Activated T-helper 1 cell treated with anti-CD3 and anti-CD28 coated beads, Interleukin-2, amount 50 U/mL, for 16 hours (primary cell): ENCODE results near the gene MEF2C.

Source experiments
- DNase-seq, 2 donors: peaks; one replicate each; pipeline ENCODE4 v3.0.0-alpha.2; 2020; ENCODE audit warnings: low read depth in 1 of 2, low spot score in 1 of 2

The MEF2C gene

DNA sequence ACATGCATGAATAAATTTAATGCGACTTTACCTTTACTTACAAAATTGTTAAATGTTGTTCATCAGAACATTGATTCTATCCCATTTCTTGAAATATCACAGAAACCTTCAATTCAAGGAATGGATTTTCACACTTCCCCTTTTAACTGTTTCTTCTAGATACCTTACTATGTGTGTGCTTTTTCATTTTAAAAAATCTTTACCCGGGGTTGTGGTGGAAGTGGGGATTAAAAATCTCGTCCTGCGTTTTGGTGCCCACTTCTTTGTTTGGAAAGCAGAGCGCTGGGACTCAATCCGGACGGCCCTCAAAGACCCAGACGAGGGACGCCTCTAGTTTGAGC, 5.8 kb upstream of the MEF2C start:
- DNase-seq = no peak

- no peak for DNase-seq
Measured at GRCh38 chr5:88888291-88888690, 5.3 kb upstream of the MEF2C start.

DNA sequence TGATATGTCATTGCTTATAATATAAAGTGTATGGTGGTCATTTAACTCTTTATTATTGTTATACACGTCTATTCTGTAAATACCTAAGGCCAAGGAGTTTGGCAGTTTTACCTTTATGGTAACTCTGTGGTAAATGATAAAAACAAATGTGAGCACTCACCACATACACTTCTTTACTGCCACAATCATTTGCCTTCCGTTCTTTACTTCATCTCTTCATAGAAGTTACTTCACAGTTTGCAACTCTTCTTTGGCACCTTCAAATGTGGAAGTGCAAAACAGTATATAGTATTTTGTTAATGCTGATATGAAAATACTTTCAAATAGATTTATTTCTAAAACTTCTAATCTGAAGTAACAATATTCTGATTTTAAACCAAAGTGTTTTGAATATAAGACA, 4.4 kb upstream of the MEF2C start:
- no peak for DNase-seq

GRCh38 chr5:88886746-88887341, 3.9 kb upstream of the MEF2C start:
- DNase-seq = no peak

GRCh38 chr5:88886252-88886651, 3.3 kb upstream of the MEF2C start:
- no peak for DNase-seq

DNA sequence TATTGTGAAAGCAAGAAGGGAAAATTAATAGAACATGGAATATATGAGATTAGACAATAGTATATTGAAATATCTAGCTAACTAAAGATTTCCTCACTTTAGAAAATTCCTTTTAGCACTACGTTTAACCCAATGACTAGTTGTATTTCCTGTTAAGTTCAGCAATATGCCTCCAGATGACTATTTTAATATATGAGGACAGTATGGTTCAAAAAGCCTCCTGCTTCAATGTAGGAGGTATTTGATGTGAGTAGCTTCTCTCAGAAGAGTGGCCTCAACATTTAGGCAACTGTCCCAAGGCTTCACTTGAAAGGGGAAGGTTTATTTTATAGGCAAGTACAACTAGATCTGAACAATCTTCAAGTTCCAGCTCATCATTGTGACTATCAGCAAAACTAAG, 2.0 kb upstream of the MEF2C start:
- no peak for DNase-seq

GRCh38 chr5:88884608-88884877, 1.6 kb upstream of the MEF2C start:
- DNase-seq = no peak

- no peak for DNase-seq
Measured at GRCh38 chr5:88883836-88884607, 1.0 kb upstream of the MEF2C start.

- DNase-seq = no peak
Measured at GRCh38 chr5:88882276-88883038, 527 bp downstream of the MEF2C start.

DNA sequence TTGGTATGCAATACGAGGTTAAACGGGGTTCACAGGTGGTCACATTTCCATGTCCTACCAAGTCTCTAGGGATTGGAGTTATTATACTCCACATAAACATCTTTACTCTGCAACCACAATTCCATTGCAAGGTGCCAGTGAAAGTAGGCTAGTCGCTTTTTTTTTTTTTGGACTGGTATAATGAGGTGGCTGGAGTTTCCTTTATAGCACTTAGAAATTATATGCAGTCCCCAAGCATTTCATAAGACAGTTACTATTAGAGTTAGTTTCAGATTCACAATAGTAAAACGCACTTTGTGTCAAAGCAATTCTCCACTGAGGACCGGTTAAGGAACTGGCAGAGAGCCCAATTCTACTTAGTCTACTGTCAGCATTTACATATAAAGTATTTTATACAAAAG, 1.4 kb downstream of the MEF2C start:
- DNase-seq = no peak

DNA sequence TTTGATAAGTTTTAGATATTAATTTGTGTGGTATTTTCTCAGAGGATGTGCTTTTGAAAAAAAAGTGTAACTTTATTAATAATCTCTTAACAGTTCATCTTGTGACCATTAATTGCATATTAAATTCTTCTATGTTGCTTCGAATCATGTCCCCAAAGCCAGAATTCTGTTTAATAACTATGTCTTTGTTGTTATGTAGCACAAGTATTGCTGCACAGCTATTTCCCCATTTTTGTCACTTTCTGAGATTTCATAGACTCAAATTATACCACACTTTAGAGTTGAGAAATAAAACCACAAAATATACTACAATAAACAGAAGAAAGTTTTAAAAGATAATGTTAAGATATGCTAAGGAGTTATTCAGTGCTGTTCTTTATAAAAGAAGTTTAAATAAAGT, 2.8 kb downstream of the MEF2C start:
- DNase-seq = no peak

- no peak for DNase-seq
Measured at GRCh38 chr5:88879724-88880123, 3.3 kb downstream of the MEF2C start.

DNA sequence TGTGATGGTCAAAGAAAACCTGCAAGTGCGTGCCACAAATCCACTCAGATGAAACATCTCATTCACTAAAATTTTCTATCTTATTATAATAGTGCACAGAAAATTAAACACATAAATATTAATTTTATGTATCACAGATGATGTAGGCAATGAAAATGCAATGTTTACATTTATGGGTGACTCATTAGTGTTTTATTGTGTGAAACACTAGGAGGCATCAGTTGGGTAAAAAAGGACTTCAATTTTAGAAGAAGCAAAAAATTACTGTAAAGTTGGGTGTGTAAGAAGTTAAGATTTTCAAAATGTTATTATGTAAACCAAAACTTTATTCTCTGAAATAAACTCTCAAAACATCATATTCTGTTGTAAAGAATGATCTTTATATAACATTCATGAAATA, 4.0 kb downstream of the MEF2C start:
- DNase-seq = no peak

DNA sequence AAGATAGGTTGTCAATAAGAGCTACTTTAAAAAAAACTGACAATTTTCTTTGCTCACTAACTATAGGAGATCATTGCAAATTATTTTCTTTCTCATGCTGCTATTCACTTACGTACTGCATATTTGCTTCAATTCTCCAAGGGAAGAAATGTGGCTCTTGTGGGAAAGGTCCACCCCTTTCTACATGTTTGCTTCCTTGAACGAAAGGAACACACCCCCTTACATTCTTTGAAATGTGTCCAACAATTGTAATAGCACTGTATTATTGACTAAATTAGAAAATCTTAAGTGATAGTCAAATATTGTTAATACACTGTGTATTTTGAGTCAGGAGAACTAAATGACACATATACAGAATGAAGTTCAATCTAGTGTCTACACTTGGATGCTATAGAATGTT, 5.2 kb downstream of the MEF2C start:
- DNase-seq = no peak

GRCh38 chr5:88876714-88877113, 6.3 kb downstream of the MEF2C start:
- DNase-seq = no peak

GRCh38 chr5:88875341-88876234, 7.4 kb downstream of the MEF2C start:
- DNase-seq = no peak

DNA sequence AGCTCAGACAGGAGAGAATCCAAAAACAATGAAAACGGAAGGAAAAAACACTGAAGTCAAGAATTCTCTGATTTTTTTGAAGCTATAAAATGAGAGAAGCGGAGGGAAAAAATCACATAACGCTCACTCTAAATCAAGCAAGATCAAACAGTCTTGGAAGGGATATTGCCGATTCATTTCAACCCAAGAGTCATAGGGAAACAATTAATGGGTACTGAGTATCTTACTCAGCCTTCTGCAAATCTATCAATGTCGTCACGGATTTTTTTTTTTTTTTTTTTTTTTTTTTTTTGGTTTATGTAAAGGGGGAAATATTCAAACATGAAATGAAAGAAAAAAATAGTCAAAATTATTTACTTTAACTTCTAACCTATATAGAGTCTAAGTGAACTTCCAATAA, 9.5 kb downstream of the MEF2C start:
- no peak for DNase-seq

GRCh38 chr5:88872971-88873370, 10.0 kb downstream of the MEF2C start:
- DNase-seq = no peak

DNA sequence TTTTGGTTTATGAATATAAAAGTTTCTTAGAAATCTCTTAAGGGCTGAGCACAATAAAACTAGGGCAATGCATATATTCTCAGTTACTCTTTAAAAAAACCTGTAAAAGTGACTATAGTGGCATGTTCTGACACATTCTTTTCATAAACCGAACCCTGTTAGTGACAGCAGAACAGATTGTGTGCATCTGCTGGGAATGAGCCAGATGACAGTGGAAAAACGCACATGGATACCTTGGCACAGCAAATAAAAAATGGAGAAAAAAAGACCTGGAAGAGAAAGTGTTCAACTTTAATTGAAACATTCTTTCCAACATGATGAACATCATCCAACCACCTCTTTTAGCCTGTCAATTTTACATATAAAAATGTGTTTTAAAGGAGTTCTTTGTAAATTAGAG, 12.7 kb downstream of the MEF2C start:
- DNase-seq = no peak

DNA sequence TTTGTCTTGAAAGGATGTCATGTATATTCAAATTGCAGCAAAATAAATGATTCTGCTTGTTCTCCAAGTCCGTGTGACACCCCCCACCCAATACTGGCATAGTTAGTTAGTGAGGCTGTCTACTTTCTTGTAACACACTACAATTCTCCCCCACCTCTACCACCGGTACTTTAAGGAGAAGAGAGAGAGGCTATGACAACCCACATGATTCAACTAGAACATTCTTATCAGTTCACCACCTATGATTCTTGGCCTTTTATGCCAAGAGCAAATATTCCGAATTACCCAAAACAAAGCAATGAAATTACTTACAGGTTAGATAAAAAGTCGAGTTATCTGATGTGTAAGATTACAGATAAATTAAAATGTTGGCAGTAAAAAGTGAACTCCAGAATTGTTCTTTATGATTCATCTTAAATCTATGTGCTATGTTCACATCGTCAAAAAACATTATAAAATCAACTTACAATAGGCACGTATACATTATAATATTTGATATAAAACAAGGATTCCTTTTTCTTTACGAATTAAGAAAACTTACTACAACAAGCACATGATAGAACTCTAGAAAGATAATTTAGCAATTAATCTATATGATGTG, 14.4 kb downstream of the MEF2C start:
- DNase-seq = no peak

DNA sequence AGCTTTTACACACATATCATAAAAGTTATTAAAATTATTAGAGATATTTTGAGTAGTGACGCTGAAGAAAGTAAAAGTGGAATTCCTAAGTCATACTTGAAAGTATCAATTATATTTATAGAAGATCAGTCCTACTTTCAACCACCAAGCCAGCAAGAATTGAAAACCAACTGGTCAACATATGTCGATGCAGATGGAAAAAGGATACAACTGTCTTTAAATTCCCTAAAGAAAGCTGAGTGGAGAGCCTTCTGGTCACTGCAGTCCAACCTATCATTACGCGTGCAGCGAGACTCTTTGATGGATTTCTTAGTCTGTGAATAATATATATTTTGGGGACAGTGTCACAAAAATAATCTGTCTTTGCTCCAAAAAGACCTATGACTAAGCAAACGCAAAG, 15.3 kb downstream of the MEF2C start:
- no peak for DNase-seq
